GM08714 (cell line): ENCODE results near the gene ST6GALNAC4.
A peak's percentile ranks its signal among the peaks of the same experiment; 100 is the strongest.

Experiments used
- H3K4me3 ChIP-seq: fragments of 200-500 bp; sonication (Bioruptor generic); 2 replicates; pipeline ENCODE4 v1.5.1; 2014; ENCODE audit warnings: mild to moderate bottlenecking, low read length, inconsistent platforms
- ZNF274 ChIP-seq: IDR thresholded peaks from 2 replicates; pipeline ENCODE4 v1.6.1; 2012; ENCODE audit warnings: mild to moderate bottlenecking, low read depth, low read length

Gene ST6GALNAC4

GRCh38 chr9:127915801-127916719, 781 bp downstream of the ST6GALNAC4 start:
- peak overlapping the region; percentile 77 for H3K4me3 ChIP-seq
- TF ChIP-seq ZNF274 = no peak

- peak overlapping the region; percentile 48; the same call in 1 of the 2 replicates for H3K4me3 ChIP-seq
- no peak for TF ChIP-seq ZNF274
Measured at GRCh38 chr9:127915325-127915752, 1.5 kb downstream of the ST6GALNAC4 start.

- TF ChIP-seq ZNF274 = no peak
- no peak overlapping the region for H3K4me3 ChIP-seq
Measured at GRCh38 chr9:127913682-127914081, 3.2 kb downstream of the ST6GALNAC4 start.

GRCh38 chr9:127912882-127913281, 4.0 kb downstream of the ST6GALNAC4 start:
- no peak for TF ChIP-seq ZNF274
- no peak overlapping the region for H3K4me3 ChIP-seq

GRCh38 chr9:127912296-127912695, 4.5 kb downstream of the ST6GALNAC4 start:
- no peak overlapping the region for H3K4me3 ChIP-seq
- TF ChIP-seq ZNF274 = no peak

GRCh38 chr9:127910613-127911205, 6.1 kb downstream of the ST6GALNAC4 start:
- H3K4me3 ChIP-seq = no peak overlapping the region
- no peak for TF ChIP-seq ZNF274

GRCh38 chr9:127909839-127910273, 7.0 kb downstream of the ST6GALNAC4 start:
- no peak overlapping the region for H3K4me3 ChIP-seq
- TF ChIP-seq ZNF274 = no peak

- TF ChIP-seq ZNF274 = no peak
- no peak overlapping the region for H3K4me3 ChIP-seq
Measured at GRCh38 chr9:127908660-127908926, 8.2 kb downstream of the ST6GALNAC4 start.

- TF ChIP-seq ZNF274 = no peak
- no peak overlapping the region for H3K4me3 ChIP-seq
Measured at GRCh38 chr9:127907867-127908659, 8.8 kb downstream of the ST6GALNAC4 start.

GRCh38 chr9:127905788-127906191, 11.1 kb downstream of the ST6GALNAC4 start:
- H3K4me3 ChIP-seq = no peak overlapping the region; the same call in 1 of the 2 replicates
- TF ChIP-seq ZNF274 = no peak

GRCh38 chr9:127905004-127905728, 11.7 kb downstream of the ST6GALNAC4 start:
- no peak overlapping the region for H3K4me3 ChIP-seq
- TF ChIP-seq ZNF274 = no peak

- H3K4me3 ChIP-seq = no peak overlapping the region
- TF ChIP-seq ZNF274 = no peak
Measured at GRCh38 chr9:127904561-127905003, 12.3 kb downstream of the ST6GALNAC4 start.

- no peak overlapping the region; the same call in 1 of the 2 replicates for H3K4me3 ChIP-seq
- no peak for TF ChIP-seq ZNF274
Measured at GRCh38 chr9:127903557-127904475, 13.0 kb downstream of the ST6GALNAC4 start.
